HG03103 (cell line): ENCODE measurements around the gene ALDH4A1.

Experiments used
- ATAC-seq: cut with Tn5 transposase; IDR thresholded peaks from one replicate; pipeline ENCODE4 v1.9.1; 2021; ENCODE audit warnings: low read depth; ENCODE audit not compliant: unreplicated experiment

The ALDH4A1 gene

GRCh38 chr1:18922848-18923755, 20.7 kb upstream of the ALDH4A1 start:
- ATAC-seq, result no peak

- ATAC-seq, result no peak
These were observed 20.0 kb upstream of the ALDH4A1 start for GRCh38 chr1:18922319-18922726.

GRCh38 chr1:18921516-18922251, 19.3 kb upstream of the ALDH4A1 start:
- ATAC-seq, result no peak

GRCh38 chr1:18920931-18921330, 18.6 kb upstream of the ALDH4A1 start:
- no peak for ATAC-seq

- no peak for ATAC-seq
These were observed 17.6 kb upstream of the ALDH4A1 start for GRCh38 chr1:18919956-18920355.

GRCh38 chr1:18919197-18919905, 17.0 kb upstream of the ALDH4A1 start:
- no peak for ATAC-seq

- ATAC-seq, result no peak
These were observed 16.1 kb upstream of the ALDH4A1 start for GRCh38 chr1:18918417-18918816.

GRCh38 chr1:18917071-18917799, 14.9 kb upstream of the ALDH4A1 start:
- no peak for ATAC-seq

- ATAC-seq, result no peak
These were observed 13.0 kb upstream of the ALDH4A1 start for GRCh38 chr1:18915341-18915740.

GRCh38 chr1:18913065-18913835, 10.9 kb upstream of the ALDH4A1 start:
- no peak for ATAC-seq

GRCh38 chr1:18912550-18912949, 10.2 kb upstream of the ALDH4A1 start:
- no peak for ATAC-seq

- ATAC-seq, result no peak
These were observed 6.8 kb upstream of the ALDH4A1 start for GRCh38 chr1:18908911-18909771.

- no peak for ATAC-seq
These were observed 5.8 kb upstream of the ALDH4A1 start for GRCh38 chr1:18907917-18908845.

- ATAC-seq, result no peak
These were observed 4.9 kb upstream of the ALDH4A1 start for GRCh38 chr1:18907021-18907916.

- no peak for ATAC-seq
These were observed 969 bp upstream of the ALDH4A1 start for GRCh38 chr1:18903291-18903756.

- ATAC-seq, result no peak
These were observed 318 bp downstream of the ALDH4A1 start for GRCh38 chr1:18901952-18902522.
